A549 (cell line): ENCODE data around the gene MCM5.

ENCODE experiments used
- EP300 ChIP-seq, 2 experiments: fragments of >200 bp; sonication (Bioruptor Twin); formaldehyde crosslinking; IDR thresholded peaks; 2 replicates in 1 of 2; 3 replicates in 1 of 2; pipeline ENCODE4 v1.6.1; 2016 to 2017
- ESRRA ChIP-seq: fragments of 150-350 bp; IDR thresholded peaks from 2 replicates; pipeline ENCODE4 v1.6.1; 2014; ENCODE audit warnings: mild to moderate bottlenecking, low read length, borderline replicate concordance
- HES2 ChIP-seq: fragments of >200 bp; sonication (Bioruptor Twin); formaldehyde crosslinking; IDR thresholded peaks from 2 replicates; pipeline ENCODE4 v1.6.1; 2016
- MYC ChIP-seq: IDR thresholded peaks from 2 replicates; pipeline ENCODE4 v1.6.1; 2012; ENCODE audit warnings: mild to moderate bottlenecking, inconsistent platforms, low read length, improper control_type of control experiment, borderline replicate concordance
- PHF8 ChIP-seq: fragments of 200-600 bp; sonication (generic); IDR thresholded peaks from 2 replicates; pipeline ENCODE4 v1.6.1; 2016; ENCODE audit warnings: low read depth, mild to moderate bottlenecking, antibody characterized with exemption, moderate library complexity, borderline replicate concordance
- POLR2A ChIP-seq: IDR thresholded peaks from 2 replicates; pipeline ENCODE4 v1.6.1; 2012; ENCODE audit warnings: mild to moderate bottlenecking, low read length
- TF ChIP-seq, protein P1 (sequence below): IDR thresholded peaks from 2 replicates; pipeline ENCODE4 v1.6.1; 2012
- TF ChIP-seq, protein P2 (sequence below): fragments of >200 bp; sonication (Bioruptor Twin); formaldehyde crosslinking; IDR thresholded peaks from 3 replicates; pipeline ENCODE4 v1.5.1; 2016
- TF ChIP-seq, protein P3 (sequence below): fragments of 200-600 bp; sonication (generic); IDR thresholded peaks from 2 replicates; pipeline ENCODE4 v1.6.1; 2016; ENCODE audit warnings: antibody characterized with exemption, mild to moderate bottlenecking, moderate library complexity

DNA sequence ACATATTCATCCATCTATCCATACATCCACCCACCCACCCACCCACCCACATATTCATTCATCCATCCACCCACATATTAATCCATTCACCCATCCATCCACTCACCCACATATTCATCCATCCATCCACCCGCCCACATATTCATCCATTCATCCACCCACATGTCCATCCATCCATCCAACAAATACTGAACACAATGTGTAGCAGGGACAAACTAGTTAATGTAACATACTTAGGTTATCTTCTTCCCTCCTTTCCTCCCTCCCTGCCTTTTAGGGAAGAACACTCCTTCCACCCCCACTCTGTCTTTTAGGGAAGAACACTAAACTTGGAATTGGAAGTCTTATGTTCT, 39.4 kb downstream of the MCM5 start:
- TF ChIP-seq PHF8 (no peak), HES2 (no peak), POLR2A (no peak), MYC (no peak), ESRRA (no peak), EP300 (IDR thresholded peaks at IDR 0.05) (no peak)
- TF ChIP-seq, protein P1, sequence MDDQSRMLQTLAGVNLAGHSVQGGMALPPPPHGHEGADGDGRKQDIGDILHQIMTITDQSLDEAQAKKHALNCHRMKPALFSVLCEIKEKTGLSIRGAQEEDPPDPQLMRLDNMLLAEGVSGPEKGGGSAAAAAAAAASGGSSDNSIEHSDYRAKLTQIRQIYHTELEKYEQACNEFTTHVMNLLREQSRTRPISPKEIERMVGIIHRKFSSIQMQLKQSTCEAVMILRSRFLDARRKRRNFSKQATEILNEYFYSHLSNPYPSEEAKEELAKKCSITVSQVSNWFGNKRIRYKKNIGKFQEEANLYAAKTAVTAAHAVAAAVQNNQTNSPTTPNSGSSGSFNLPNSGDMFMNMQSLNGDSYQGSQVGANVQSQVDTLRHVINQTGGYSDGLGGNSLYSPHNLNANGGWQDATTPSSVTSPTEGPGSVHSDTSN: no peak
- TF ChIP-seq, protein P2, sequence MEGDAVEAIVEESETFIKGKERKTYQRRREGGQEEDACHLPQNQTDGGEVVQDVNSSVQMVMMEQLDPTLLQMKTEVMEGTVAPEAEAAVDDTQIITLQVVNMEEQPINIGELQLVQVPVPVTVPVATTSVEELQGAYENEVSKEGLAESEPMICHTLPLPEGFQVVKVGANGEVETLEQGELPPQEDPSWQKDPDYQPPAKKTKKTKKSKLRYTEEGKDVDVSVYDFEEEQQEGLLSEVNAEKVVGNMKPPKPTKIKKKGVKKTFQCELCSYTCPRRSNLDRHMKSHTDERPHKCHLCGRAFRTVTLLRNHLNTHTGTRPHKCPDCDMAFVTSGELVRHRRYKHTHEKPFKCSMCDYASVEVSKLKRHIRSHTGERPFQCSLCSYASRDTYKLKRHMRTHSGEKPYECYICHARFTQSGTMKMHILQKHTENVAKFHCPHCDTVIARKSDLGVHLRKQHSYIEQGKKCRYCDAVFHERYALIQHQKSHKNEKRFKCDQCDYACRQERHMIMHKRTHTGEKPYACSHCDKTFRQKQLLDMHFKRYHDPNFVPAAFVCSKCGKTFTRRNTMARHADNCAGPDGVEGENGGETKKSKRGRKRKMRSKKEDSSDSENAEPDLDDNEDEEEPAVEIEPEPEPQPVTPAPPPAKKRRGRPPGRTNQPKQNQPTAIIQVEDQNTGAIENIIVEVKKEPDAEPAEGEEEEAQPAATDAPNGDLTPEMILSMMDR: no peak
- TF ChIP-seq, protein P3, sequence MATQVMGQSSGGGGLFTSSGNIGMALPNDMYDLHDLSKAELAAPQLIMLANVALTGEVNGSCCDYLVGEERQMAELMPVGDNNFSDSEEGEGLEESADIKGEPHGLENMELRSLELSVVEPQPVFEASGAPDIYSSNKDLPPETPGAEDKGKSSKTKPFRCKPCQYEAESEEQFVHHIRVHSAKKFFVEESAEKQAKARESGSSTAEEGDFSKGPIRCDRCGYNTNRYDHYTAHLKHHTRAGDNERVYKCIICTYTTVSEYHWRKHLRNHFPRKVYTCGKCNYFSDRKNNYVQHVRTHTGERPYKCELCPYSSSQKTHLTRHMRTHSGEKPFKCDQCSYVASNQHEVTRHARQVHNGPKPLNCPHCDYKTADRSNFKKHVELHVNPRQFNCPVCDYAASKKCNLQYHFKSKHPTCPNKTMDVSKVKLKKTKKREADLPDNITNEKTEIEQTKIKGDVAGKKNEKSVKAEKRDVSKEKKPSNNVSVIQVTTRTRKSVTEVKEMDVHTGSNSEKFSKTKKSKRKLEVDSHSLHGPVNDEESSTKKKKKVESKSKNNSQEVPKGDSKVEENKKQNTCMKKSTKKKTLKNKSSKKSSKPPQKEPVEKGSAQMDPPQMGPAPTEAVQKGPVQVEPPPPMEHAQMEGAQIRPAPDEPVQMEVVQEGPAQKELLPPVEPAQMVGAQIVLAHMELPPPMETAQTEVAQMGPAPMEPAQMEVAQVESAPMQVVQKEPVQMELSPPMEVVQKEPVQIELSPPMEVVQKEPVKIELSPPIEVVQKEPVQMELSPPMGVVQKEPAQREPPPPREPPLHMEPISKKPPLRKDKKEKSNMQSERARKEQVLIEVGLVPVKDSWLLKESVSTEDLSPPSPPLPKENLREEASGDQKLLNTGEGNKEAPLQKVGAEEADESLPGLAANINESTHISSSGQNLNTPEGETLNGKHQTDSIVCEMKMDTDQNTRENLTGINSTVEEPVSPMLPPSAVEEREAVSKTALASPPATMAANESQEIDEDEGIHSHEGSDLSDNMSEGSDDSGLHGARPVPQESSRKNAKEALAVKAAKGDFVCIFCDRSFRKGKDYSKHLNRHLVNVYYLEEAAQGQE: no peak
